GM12878 (cell line): ENCODE data around the gene PHF2.

Experiments
- EP300 ChIP-seq, 2 experiments: fragments of 150-350 bp in 1 of 2; IDR thresholded peaks; 2 replicates each; pipeline ENCODE4 v1.6.1; 2011 to 2012; ENCODE audit warnings: low read depth in 2 of 2, low read length in 2 of 2, borderline replicate concordance in 1 of 2, improper control_type of control experiment in 1 of 2, inconsistent platforms in 1 of 2; ENCODE audit not compliant: control insufficient read depth in 1 of 2
- EZH2 ChIP-seq: IDR thresholded peaks from 2 replicates; pipeline ENCODE4 v1.6.1; 2012; ENCODE audit warnings: low read depth, mild to moderate bottlenecking, control low read depth, inconsistent platforms, low read length, borderline replicate concordance; ENCODE audit not compliant: control insufficient read depth
- FOXK2 ChIP-seq: fragments of 450-650 bp; IDR thresholded peaks from 2 replicates; pipeline ENCODE4 v1.6.1; 2017; ENCODE audit warnings: mild to moderate bottlenecking, moderate library complexity
- HDAC6 ChIP-seq: fragments of 200-600 bp; sonication (generic); IDR thresholded peaks from one replicate; pipeline ENCODE4 v1.8.0; 2017; ENCODE audit warnings: antibody characterized with exemption; ENCODE audit not compliant: unreplicated experiment
- MTA3 ChIP-seq: IDR thresholded peaks from 2 replicates; pipeline ENCODE4 v1.6.1; 2012; ENCODE audit warnings: low read length, inconsistent platforms, borderline replicate concordance
- POLR2AphosphoS5 ChIP-seq: IDR thresholded peaks from 2 replicates; pipeline ENCODE4 v1.6.1; 2011; ENCODE audit warnings: mild to moderate bottlenecking, low read length, inconsistent platforms
- RELA ChIP-seq: fragments of 450-650 bp; IDR thresholded peaks from 2 replicates; pipeline ENCODE4 v1.8.0; 2014; ENCODE audit warnings: borderline replicate concordance; ENCODE audit not compliant: partially characterized antibody
- STAT1 ChIP-seq: fragments of 450-650 bp; conservative IDR thresholded peaks from 2 replicates; pipeline ENCODE4 v1.6.1; 2014; ENCODE audit warnings: antibody characterized with exemption, mild to moderate bottlenecking
- ZNF274 ChIP-seq: IDR thresholded peaks from one replicate; pipeline ENCODE4 v1.8.0; 2011; ENCODE audit not compliant: insufficient read length, insufficient read depth
- TF ChIP-seq, protein P1 (sequence below), 3 experiments: IDR thresholded peaks in 2 of 3; conservative IDR thresholded peaks in 1 of 3; 2 replicates each; pipeline ENCODE4 v1.5.1; 2011; ENCODE audit warnings: low read depth in 3 of 3, low read length in 3 of 3, mild to moderate bottlenecking in 3 of 3, control low read depth in 2 of 3, moderate library complexity in 2 of 3, inconsistent platforms in 1 of 3, mixed read lengths in 1 of 3; ENCODE audit not compliant: control insufficient read depth in 2 of 3, insufficient read depth in 1 of 3; ENCODE audit errors: extremely low read depth in 1 of 3

GRCh38 chr9:93659044-93659836 is 82.9 kb downstream of the PHF2 start:
- no peak for TF ChIP-seq FOXK2
- TF ChIP-seq HDAC6: no peak
- TF ChIP-seq EZH2: no peak
- TF ChIP-seq EP300 (IDR thresholded peaks at IDR 0.05; ENCODE audit: borderline replicate concordance in 1 of 2, control insufficient read depth in 1 of 2, low read depth in 2 of 2, low read length in 2 of 2): no peak
- no peak for TF ChIP-seq POLR2AphosphoS5
- no peak for TF ChIP-seq RELA
- no peak for TF ChIP-seq MTA3
- TF ChIP-seq, protein P1, sequence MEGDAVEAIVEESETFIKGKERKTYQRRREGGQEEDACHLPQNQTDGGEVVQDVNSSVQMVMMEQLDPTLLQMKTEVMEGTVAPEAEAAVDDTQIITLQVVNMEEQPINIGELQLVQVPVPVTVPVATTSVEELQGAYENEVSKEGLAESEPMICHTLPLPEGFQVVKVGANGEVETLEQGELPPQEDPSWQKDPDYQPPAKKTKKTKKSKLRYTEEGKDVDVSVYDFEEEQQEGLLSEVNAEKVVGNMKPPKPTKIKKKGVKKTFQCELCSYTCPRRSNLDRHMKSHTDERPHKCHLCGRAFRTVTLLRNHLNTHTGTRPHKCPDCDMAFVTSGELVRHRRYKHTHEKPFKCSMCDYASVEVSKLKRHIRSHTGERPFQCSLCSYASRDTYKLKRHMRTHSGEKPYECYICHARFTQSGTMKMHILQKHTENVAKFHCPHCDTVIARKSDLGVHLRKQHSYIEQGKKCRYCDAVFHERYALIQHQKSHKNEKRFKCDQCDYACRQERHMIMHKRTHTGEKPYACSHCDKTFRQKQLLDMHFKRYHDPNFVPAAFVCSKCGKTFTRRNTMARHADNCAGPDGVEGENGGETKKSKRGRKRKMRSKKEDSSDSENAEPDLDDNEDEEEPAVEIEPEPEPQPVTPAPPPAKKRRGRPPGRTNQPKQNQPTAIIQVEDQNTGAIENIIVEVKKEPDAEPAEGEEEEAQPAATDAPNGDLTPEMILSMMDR (IDR thresholded peaks at IDR 0.05 in 2 of 3, conservative IDR thresholded peaks at IDR 0.05 in 1 of 3; ENCODE audit: control insufficient read depth in 2 of 3, extremely low read depth in 1 of 3, insufficient read depth in 1 of 3, low read depth in 3 of 3, low read length in 3 of 3): no peak
- TF ChIP-seq ZNF274: no peak
- no peak for TF ChIP-seq STAT1
